Mucosa of descending colon (tissue), 3 donors: Measurements from ENCODE around the gene SLC25A13. TPM values are rescaled to one million over a fixed set of nuclear protein-coding genes. Genes with fewer than 3 reads are reported as not detected.

Source experiments
- ATAC-seq: fragments of 200-7000 bp; cut with Tn5 transposase; one replicate; pipeline ENCODE4 v1.9.1; 2020; ENCODE audit warnings: mild to moderate bottlenecking, moderate library complexity
- DNase-seq, 3 donors: peaks; one replicate each; pipeline ENCODE4 v3.0.0-alpha.2; 2020
- H3K36me3 ChIP-seq: fragments of 200-600 bp; one replicate; pipeline ENCODE4 v1.8.0; 2021; ENCODE audit warnings: low read depth, mild to moderate bottlenecking
- H3K4me1 ChIP-seq: fragments of 200-600 bp; one replicate; pipeline ENCODE4 v1.8.0; 2021; ENCODE audit warnings: low read depth, mild to moderate bottlenecking
- H3K4me3 ChIP-seq: fragments of 200-600 bp; one replicate; pipeline ENCODE4 v1.8.0; 2021; ENCODE audit warnings: mild to moderate bottlenecking
- H3K9me3 ChIP-seq: fragments of 200-600 bp; one replicate; pipeline ENCODE4 v1.8.0; 2021; ENCODE audit warnings: mild to moderate bottlenecking
- intact Hi-C, 2 donors: fragments of 100-400 bp; cut with DNase I in 1 of 2; cut with micrococcal nuclease in 1 of 2; formaldehyde crosslinking; loops; one replicate each; pipeline versions ENCODE4 v1.11.0 to v1.11.1; 2022; cut with DNase I, micrococcal nuclease
- total RNA-seq, 3 donors: library from RNA; stranded (reverse); fragmentation: NEBNext Ultra II Directional in 2 of 3; extraction: Animal tissue kit (Norgen Biotek cat#: 25700) in 2 of 3; gene quantifications; one replicate each; pipeline versions ENCODE4 v1.2.1 to v1.2.4, GENCODE V29; 2021 to 2023
- TF ChIP-seq, protein P1 (sequence below): fragments of 200-600 bp; IDR thresholded peaks from one replicate; pipeline ENCODE4 v1.8.0; 2022; ENCODE audit warnings: antibody characterized with exemption, mild to moderate bottlenecking
- donor health status: DM: no; HTN: no; CAD: no; lungs with moderate emphysema.
- donor health status: DM: no; HTN: no; CAD: no.
- donor health status: DM: no; HTN: yes; CAD: no.

SLC25A13 gene
- total RNA-seq, 3 donors from 2014 or later = 33.5 to 65.1 (median 42.7) TPM

DNA sequence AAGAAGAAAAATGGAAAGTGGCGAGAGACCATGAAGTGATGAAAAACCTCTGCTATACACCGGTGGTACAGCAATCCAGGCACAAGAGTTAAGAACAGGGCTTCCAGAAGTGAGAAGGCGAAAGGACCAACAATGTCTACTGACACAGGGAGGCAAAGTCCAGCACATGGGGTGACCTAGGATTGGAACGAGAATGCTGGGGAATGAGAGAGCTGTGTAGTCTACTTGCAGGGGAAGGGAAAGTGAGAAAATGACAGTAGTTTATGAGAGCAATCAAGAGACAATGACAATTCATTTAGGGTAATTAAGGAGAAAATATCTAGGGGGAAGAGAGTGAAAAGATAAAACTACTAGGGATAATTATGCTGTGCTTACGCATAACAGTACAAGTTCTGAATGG lies 169.2 kb downstream of the SLC25A13 start:
- DNase-seq = no peak
- intact Hi-C loops = no loop called here
- no peak overlapping the region for H3K4me3 ChIP-seq
- no peaks in the 10 kb centered on the region for H3K4me1 ChIP-seq
- H3K36me3 ChIP-seq = no peaks in the 10 kb centered on the region
- no peaks in the 10 kb centered on the region for H3K9me3 ChIP-seq
- no peak for ATAC-seq
- TF ChIP-seq, protein P1, sequence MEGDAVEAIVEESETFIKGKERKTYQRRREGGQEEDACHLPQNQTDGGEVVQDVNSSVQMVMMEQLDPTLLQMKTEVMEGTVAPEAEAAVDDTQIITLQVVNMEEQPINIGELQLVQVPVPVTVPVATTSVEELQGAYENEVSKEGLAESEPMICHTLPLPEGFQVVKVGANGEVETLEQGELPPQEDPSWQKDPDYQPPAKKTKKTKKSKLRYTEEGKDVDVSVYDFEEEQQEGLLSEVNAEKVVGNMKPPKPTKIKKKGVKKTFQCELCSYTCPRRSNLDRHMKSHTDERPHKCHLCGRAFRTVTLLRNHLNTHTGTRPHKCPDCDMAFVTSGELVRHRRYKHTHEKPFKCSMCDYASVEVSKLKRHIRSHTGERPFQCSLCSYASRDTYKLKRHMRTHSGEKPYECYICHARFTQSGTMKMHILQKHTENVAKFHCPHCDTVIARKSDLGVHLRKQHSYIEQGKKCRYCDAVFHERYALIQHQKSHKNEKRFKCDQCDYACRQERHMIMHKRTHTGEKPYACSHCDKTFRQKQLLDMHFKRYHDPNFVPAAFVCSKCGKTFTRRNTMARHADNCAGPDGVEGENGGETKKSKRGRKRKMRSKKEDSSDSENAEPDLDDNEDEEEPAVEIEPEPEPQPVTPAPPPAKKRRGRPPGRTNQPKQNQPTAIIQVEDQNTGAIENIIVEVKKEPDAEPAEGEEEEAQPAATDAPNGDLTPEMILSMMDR = no peak

GRCh38 chr7:96151889-96152288 lies 170.0 kb downstream of the SLC25A13 start:
- ATAC-seq (no peak), DNase-seq (no peak)
- H3K4me3 ChIP-seq = no peak overlapping the region
- H3K4me1 ChIP-seq = no peaks in the 10 kb centered on the region
- intact Hi-C loops = no loop called here
- H3K36me3 ChIP-seq = no peaks in the 10 kb centered on the region
- TF ChIP-seq, protein P1 = no peak
- H3K9me3 ChIP-seq = no peaks in the 10 kb centered on the region

- DNase-seq (no peak), ATAC-seq (no peak)
- H3K4me1 ChIP-seq = no peaks in the 10 kb centered on the region
- H3K36me3 ChIP-seq = no peaks in the 10 kb centered on the region
- no peaks in the 10 kb centered on the region for H3K9me3 ChIP-seq
- TF ChIP-seq, protein P1 = no peak
- no peak overlapping the region for H3K4me3 ChIP-seq
- intact Hi-C loops = no loop called here
Observed at GRCh38 chr7:96144260-96144526, 177.7 kb downstream of the SLC25A13 start.

GRCh38 chr7:96143495-96144259 lies 178.2 kb downstream of the SLC25A13 start:
- DNase-seq (no peak), ATAC-seq (no peak)
- Histone ChIP-seq H3K9me3 (no peaks in the 10 kb centered on the region), H3K4me3 (no peak overlapping the region), H3K36me3 (no peaks in the 10 kb centered on the region), H3K4me1 (no peaks in the 10 kb centered on the region)
- TF ChIP-seq, protein P1 = no peak
- intact Hi-C loops = no loop called here

DNA sequence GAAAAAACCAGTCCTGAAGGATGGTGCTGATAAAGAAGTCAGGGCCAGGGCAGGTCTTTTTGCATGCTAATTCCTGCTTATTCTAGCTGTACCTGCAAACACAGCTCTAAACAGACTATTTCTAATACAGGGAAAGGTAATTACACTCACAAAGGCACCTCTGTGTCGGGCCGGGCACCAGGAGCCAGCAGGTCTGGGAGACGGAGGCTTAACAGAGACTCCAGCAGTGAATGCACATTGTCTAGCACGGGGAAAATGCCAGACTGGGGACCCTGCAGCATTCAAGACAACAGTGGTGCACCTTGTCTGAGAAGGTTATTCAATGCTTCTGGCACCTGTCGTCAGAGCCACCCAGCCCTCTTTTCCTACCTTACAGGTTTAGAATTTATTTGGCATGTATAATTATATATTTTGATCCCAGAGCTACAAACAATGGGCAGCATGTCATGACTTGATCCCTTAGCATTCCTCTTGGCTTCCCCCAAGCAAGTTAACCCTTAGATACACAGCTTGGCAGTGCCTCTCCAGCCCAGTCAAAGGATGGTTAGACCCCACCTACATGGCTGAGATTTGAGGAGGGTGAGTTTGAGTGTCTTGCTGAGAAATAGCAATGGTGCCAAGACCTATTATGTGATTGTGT lies 185.2 kb downstream of the SLC25A13 start:
- TF ChIP-seq, protein P1 = no peak
- DNase-seq (no peak), ATAC-seq (no peak)
- Histone ChIP-seq H3K9me3 (no peaks in the 10 kb centered on the region), H3K4me1 (no peaks in the 10 kb centered on the region), H3K4me3 (no peak overlapping the region), H3K36me3 (no peaks in the 10 kb centered on the region)
- intact Hi-C loops = no loop called here
